GM12878 (cell line): ENCODE measurements around the gene ROBO1. TPM values are rescaled to one million over a fixed set of nuclear protein-coding genes. Genes with fewer than 3 reads are reported as not detected.

ENCODE experiments used
- ATAC-seq: fragments of 200-7000 bp; cut with Tn5 transposase; 3 replicates; pipeline ENCODE4 v1.9.1; 2020; ENCODE audit warnings: mild to moderate bottlenecking, moderate library complexity
- BruUV-seq: library from RNA; stranded (reverse); fragments of 400-500 nt; replicated peaks from 2 replicates; lab custom pipeline; 2021; lab: Mats Ljungman, UMichigan
- CTCF ChIA-PET: fragments of 300-600 bp; sonication (Branson Sonifier 250); formaldehyde crosslinking; extraction: SDS; loops from one replicate; lab custom pipeline; 2021; ENCODE audit warnings: inconsistent platforms; lab: Yijun Ruan, JAX
- POLR2A ChIA-PET: fragments of 350-600 bp; formaldehyde crosslinking; extraction: SDS; loops from one replicate; lab custom pipeline; 2021; ENCODE audit warnings: inconsistent platforms; lab: Charles Lee
- RAD21 ChIA-PET: fragments of 300-600 bp; sonication (Branson Sonifier 250); formaldehyde crosslinking; loops from one replicate; lab custom pipeline; 2023; ENCODE audit warnings: antibody characterized with exemption; ENCODE audit not compliant: unreplicated experiment; lab: Charles Lee
- SMC1A ChIA-PET: fragments of 300-600 bp; sonication (Branson Sonifier 250); formaldehyde crosslinking; loops from one replicate; lab custom pipeline; 2023; ENCODE audit not compliant: unreplicated experiment, uncharacterized antibody; lab: Charles Lee
- DNase-seq: peaks from one replicate; pipeline ENCODE4 v3.0.0-alpha.2; 2011; ENCODE audit warnings: low read depth, low spot score
- FAIRE-seq: peaks from 3 replicates; lab custom pipeline; 2011; peaks lifted over from hg19 to GRCh38; lab: Jason Lieb, UNC
- H2AFZ ChIP-seq: 2 replicates; pipeline ENCODE4 v1.6.0; 2011; ENCODE audit warnings: low read depth, low read length, control low read depth; ENCODE audit not compliant: control insufficient read depth
- H3K27ac ChIP-seq: 2 replicates; pipeline ENCODE4 v1.5.1; 2011; ENCODE audit warnings: control low read depth; ENCODE audit not compliant: control insufficient read depth, insufficient read depth
- H3K27me3 ChIP-seq, 2 experiments: replicated peaks in 1 of 2; 2 replicates each; pipeline versions ENCODE4 v1.6.0 to v1.6.1; 2011; ENCODE audit warnings: low read length in 1 of 2; ENCODE audit not compliant: control insufficient read depth in 2 of 2, insufficient read depth in 2 of 2
- H3K36me3 ChIP-seq, 2 experiments: 2 replicates each; pipeline ENCODE4 v1.5.1; 2011; ENCODE audit warnings: low read length in 1 of 2; ENCODE audit not compliant: control insufficient read depth in 2 of 2, insufficient read depth in 2 of 2
- H3K4me1 ChIP-seq: 2 replicates; pipeline ENCODE4 v1.6.1; 2011; ENCODE audit warnings: mild to moderate bottlenecking, low read length, moderate library complexity, mixed read lengths; ENCODE audit not compliant: control insufficient read depth, insufficient read depth
- H3K4me2 ChIP-seq: 2 replicates; pipeline ENCODE4 v1.6.0; 2011; ENCODE audit warnings: control low read depth; ENCODE audit not compliant: control insufficient read depth, insufficient read depth
- H3K4me3 ChIP-seq: fragments of 200-600 bp; sonication (generic); 2 replicates; pipeline ENCODE4 v1.5.1; 2016
- H3K79me2 ChIP-seq: 2 replicates; pipeline ENCODE4 v1.6.0; 2011; ENCODE audit warnings: low read length; ENCODE audit not compliant: control insufficient read depth, insufficient read depth
- H3K9ac ChIP-seq: 2 replicates; pipeline ENCODE4 v1.8.0; 2011; ENCODE audit warnings: low read length, control low read depth, mixed read lengths; ENCODE audit not compliant: control insufficient read depth, insufficient read depth
- H3K9me3 ChIP-seq: replicated peaks from 3 replicates; pipeline ENCODE4 v1.5.1; 2011; ENCODE audit warnings: mild to moderate bottlenecking, low read length; ENCODE audit not compliant: control insufficient read depth, insufficient read depth
- H4K20me1 ChIP-seq: 2 replicates; pipeline ENCODE4 v1.6.0; 2011; ENCODE audit not compliant: control insufficient read depth, insufficient read depth
- BHLHE40 ChIP-seq, 2 experiments: fragments of 450-650 bp in 1 of 2; IDR thresholded peaks; 2 replicates each; pipeline ENCODE4 v1.6.1; 2011 to 2017; ENCODE audit warnings: low read depth in 2 of 2, borderline replicate concordance in 1 of 2, improper control_type of control experiment in 1 of 2, low read length in 1 of 2, mild to moderate bottlenecking in 1 of 2
- CEBPB ChIP-seq, 2 experiments: fragments of 150-350 bp in 1 of 2; IDR thresholded peaks; 2 replicates each; pipeline ENCODE4 v1.6.1; 2012 to 2014; ENCODE audit warnings: low read depth in 2 of 2, low read length in 2 of 2, borderline replicate concordance in 1 of 2, inconsistent platforms in 1 of 2
- HDGF ChIP-seq: fragments of 450-650 bp; IDR thresholded peaks from 2 replicates; pipeline ENCODE4 v1.6.1; 2016; ENCODE audit warnings: antibody characterized with exemption
- IKZF1 ChIP-seq: fragments of 450-650 bp; conservative IDR thresholded peaks from 2 replicates; pipeline ENCODE4 v1.6.1; 2017; ENCODE audit warnings: antibody characterized with exemption, mild to moderate bottlenecking
- LARP7 ChIP-seq: fragments of 450-650 bp; IDR thresholded peaks from 2 replicates; pipeline ENCODE4 v1.6.1; 2017; ENCODE audit warnings: mild to moderate bottlenecking
- MEF2B ChIP-seq: fragments of 450-650 bp; IDR thresholded peaks from 2 replicates; pipeline ENCODE4 v1.6.1; 2018; ENCODE audit warnings: mild to moderate bottlenecking, moderate library complexity; ENCODE audit not compliant: partially characterized antibody, poor library complexity, severe bottlenecking
- MYB ChIP-seq: fragments of 150-350 bp; IDR thresholded peaks from 2 replicates; pipeline ENCODE4 v1.6.1; 2014; ENCODE audit warnings: mild to moderate bottlenecking, low read depth, low read length, borderline replicate concordance
- PAX5 ChIP-seq: IDR thresholded peaks from 2 replicates; pipeline ENCODE4 v1.6.1; 2011; ENCODE audit warnings: low read depth, low read length, borderline replicate concordance
- POLR2AphosphoS2 ChIP-seq: IDR thresholded peaks from 2 replicates; pipeline ENCODE4 v1.6.1; 2011; ENCODE audit warnings: low read depth, mild to moderate bottlenecking, low read length, improper control_type of control experiment, moderate library complexity
- RFX5 ChIP-seq: IDR thresholded peaks from 2 replicates; pipeline ENCODE4 v1.6.1; 2011; ENCODE audit warnings: low read depth, low read length, improper control_type of control experiment
- STAT1 ChIP-seq: fragments of 450-650 bp; conservative IDR thresholded peaks from 2 replicates; pipeline ENCODE4 v1.6.1; 2014; ENCODE audit warnings: antibody characterized with exemption, mild to moderate bottlenecking
- TCF7 ChIP-seq: IDR thresholded peaks from 2 replicates; pipeline ENCODE4 v1.6.1; 2014; ENCODE audit warnings: antibody characterized with exemption, borderline replicate concordance
- ZNF622 ChIP-seq: fragments of 450-650 bp; IDR thresholded peaks from 2 replicates; pipeline ENCODE4 v1.6.1; 2017; ENCODE audit warnings: mild to moderate bottlenecking, inconsistent platforms
- WGBS: methylation state at CpG from one replicate; pipeline ENCODE4 v1.1.6; 2016; ENCODE audit warnings: low lambda C conversion rate; ENCODE audit not compliant: insufficient replicate concordance, insufficient coverage; ENCODE audit errors: missing lambda C conversion rate; 5-methylcytosine and 5-hydroxymethylcytosine counted together
- in situ Hi-C: fragments of 300-500 bp; cut with MboI; formaldehyde crosslinking; loops from 9 replicates; pipeline ENCODE4 v1.14.3; 2018; ENCODE audit warnings: mixed read lengths
- intact Hi-C: fragments of 100-400 bp; cut with micrococcal nuclease; formaldehyde crosslinking; loops from one replicate; pipeline ENCODE4 v1.14.2; 2022; ENCODE audit not compliant: unreplicated experiment
- polyA plus RNA-seq, 11 experiments: library from polyadenylated mRNA; depleted of rRNA in 4 of 11; unstranded in 6 of 11; stranded (reverse) in 5 of 11; fragments of >200 nt; fragmentation: Nextera tagmentation in 4 of 11; fragmentation: Illumina TruSeq in 1 of 11; extraction: Ambion mirVana in 4 of 11; extraction: Trizol in 1 of 11; gene quantifications; 1 replicate in 1 of 11; 2 replicates in 10 of 11; pipeline versions ENCODE4 v1.2.1 to v1.2.3, GENCODE V29; 2011 to 2016; ENCODE audit warnings: inconsistent platforms in 2 of 11, missing spikeins in 2 of 11, low read depth in 1 of 11
- total RNA-seq, 4 experiments: library from RNA; depleted of rRNA in 3 of 4; stranded (reverse); fragments of >200 nt in 3 of 4; fragmentation: Illumina TruSeq in 1 of 4; extraction: Trizol in 1 of 4; gene quantifications; 2 replicates each; pipeline versions ENCODE4 v1.2.1 to v1.2.3, GENCODE V29; 2013 to 2021
- TF ChIP-seq, protein P1 (sequence below): fragments of 150-350 bp; IDR thresholded peaks from 2 replicates; pipeline ENCODE4 v1.6.1; 2016; ENCODE audit warnings: low read depth, low read length

ROBO1 gene
- total and polyA plus RNA-seq, 10 of the 15 experiments (the other 5 are each of a cell fraction or from before 2014, with no cell fraction given): 0.29 to 46.5 (median 1.2) TPM

DNA sequence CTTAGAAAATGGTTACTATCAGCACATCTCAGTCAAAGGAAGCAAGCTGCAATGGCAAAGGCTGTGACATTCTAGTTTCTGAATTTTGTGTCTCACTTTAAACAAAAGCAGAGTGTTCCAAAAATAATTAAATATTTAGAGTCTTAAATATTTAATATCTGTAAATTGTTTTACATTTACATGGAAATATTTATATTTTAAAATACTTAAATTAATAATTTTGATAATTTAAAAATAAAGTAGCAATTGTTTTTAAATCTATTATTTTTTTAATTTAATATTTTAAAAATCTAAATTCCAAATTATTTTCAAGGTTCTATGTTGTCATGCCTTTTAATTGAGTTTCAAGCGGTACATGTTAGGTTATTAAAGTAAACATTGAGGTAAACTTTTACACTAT is 843.1 kb downstream of the ROBO1 start:
- DNase-seq: no peak
- no peak overlapping the region for H3K9ac ChIP-seq
- FAIRE-seq: no peak
- in situ Hi-C loops (no loop called here), intact Hi-C loops (no loop called here)
- no peak overlapping the region for H3K4me3 ChIP-seq
- SMC1A ChIA-PET: interaction anchor here (0.6 to 2.0 kb wide), 10 partner anchors 8 to 88 kb away, joined by 3 to 7 read pairs (median 4); no protein-coding TSS in a partner anchor
- CTCF ChIA-PET: interaction anchor here (1.2 kb wide), 1 partner anchor 44 kb away, joined by 3 read pairs; no protein-coding TSS in a partner anchor
- TF ChIP-seq, protein P1, sequence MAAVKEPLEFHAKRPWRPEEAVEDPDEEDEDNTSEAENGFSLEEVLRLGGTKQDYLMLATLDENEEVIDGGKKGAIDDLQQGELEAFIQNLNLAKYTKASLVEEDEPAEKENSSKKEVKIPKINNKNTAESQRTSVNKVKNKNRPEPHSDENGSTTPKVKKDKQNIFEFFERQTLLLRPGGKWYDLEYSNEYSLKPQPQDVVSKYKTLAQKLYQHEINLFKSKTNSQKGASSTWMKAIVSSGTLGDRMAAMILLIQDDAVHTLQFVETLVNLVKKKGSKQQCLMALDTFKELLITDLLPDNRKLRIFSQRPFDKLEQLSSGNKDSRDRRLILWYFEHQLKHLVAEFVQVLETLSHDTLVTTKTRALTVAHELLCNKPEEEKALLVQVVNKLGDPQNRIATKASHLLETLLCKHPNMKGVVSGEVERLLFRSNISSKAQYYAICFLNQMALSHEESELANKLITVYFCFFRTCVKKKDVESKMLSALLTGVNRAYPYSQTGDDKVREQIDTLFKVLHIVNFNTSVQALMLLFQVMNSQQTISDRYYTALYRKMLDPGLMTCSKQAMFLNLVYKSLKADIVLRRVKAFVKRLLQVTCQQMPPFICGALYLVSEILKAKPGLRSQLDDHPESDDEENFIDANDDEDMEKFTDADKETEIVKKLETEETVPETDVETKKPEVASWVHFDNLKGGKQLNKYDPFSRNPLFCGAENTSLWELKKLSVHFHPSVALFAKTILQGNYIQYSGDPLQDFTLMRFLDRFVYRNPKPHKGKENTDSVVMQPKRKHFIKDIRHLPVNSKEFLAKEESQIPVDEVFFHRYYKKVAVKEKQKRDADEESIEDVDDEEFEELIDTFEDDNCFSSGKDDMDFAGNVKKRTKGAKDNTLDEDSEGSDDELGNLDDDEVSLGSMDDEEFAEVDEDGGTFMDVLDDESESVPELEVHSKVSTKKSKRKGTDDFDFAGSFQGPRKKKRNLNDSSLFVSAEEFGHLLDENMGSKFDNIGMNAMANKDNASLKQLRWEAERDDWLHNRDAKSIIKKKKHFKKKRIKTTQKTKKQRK: no peak
- TF ChIP-seq MYB (no peak), RFX5 (no peak), PAX5 (no peak), ZNF622 (no peak), TCF7 (no peak), HDGF (no peak), POLR2AphosphoS2 (no peak), STAT1 (no peak), BHLHE40 (IDR thresholded peaks at IDR 0.05; ENCODE audit: borderline replicate concordance in 1 of 2, low read depth in 2 of 2, low read length in 1 of 2) (no peak), LARP7 (no peak), MEF2B (no peak), CEBPB (IDR thresholded peaks at IDR 0.05; ENCODE audit: borderline replicate concordance in 1 of 2, low read depth in 2 of 2, low read length in 2 of 2) (no peak), IKZF1 (no peak)
- 58% methylated on average over 1 of the region's 1 CpG for WGBS
- no peak overlapping the region for H3K4me2 ChIP-seq
- H3K9me3 ChIP-seq: no peaks in the 10 kb centered on the region; the same call in 2 of the 3 replicates
- no peaks in the 10 kb centered on the region for H3K79me2 ChIP-seq
- H3K36me3 ChIP-seq: no peaks in the 10 kb centered on the region
- no peaks in the 10 kb centered on the region for H4K20me1 ChIP-seq
- POLR2A ChIA-PET: interaction anchor here (1.6 kb wide), 1 partner anchor 17 kb away, joined by 4 read pairs; no protein-coding TSS in a partner anchor
- RAD21 ChIA-PET: interaction anchor here (1.1 to 1.6 kb wide), 6 partner anchors 17 to 162 kb away, joined by 3 to 4 read pairs (median 3); no protein-coding TSS in a partner anchor
- H3K27me3 ChIP-seq: no peaks in the 10 kb centered on the region
- H3K27ac ChIP-seq: no peak overlapping the region
- no peak for ATAC-seq
- H2AFZ ChIP-seq: no peak overlapping the region
- H3K4me1 ChIP-seq: no peaks in the 10 kb centered on the region
- no TSS peak for BruUV-seq
